Prostate gland (tissue), 2 donors: ENCODE data around the gene C1QTNF7. TPM values are rescaled to one million over a fixed set of nuclear protein-coding genes. Genes with fewer than 3 reads are reported as not detected.
A peak's percentile ranks its signal among the peaks of the same experiment; 100 is the strongest.

Experiments used
- DNase-seq: peaks from one replicate; pipeline ENCODE4 v3.0.0-alpha.2; 2019; ENCODE audit warnings: low spot score
- H3K27ac ChIP-seq, 2 donors: fragments of 200-600 bp; sonication (generic); 2 replicates each; pipeline ENCODE4 v1.5.1; 2017 to 2019
- H3K27me3 ChIP-seq: fragments of 200-600 bp; sonication (generic); replicated peaks from 2 replicates; pipeline ENCODE4 v1.5.1; 2019; ENCODE audit not compliant: insufficient read depth
- H3K36me3 ChIP-seq, 2 donors: fragments of 200-600 bp; sonication (generic); 1 replicate in 1 of 2; 2 replicates in 1 of 2; pipeline versions ENCODE4 v1.5.1 to v1.8.1; 2017 to 2019
- H3K4me1 ChIP-seq: fragments of 200-600 bp; sonication (generic); replicated peaks from 2 replicates; pipeline ENCODE4 v1.5.1; 2019
- H3K4me3 ChIP-seq, 2 donors: fragments of 200-600 bp; sonication (generic); 2 replicates each; pipeline ENCODE4 v1.5.1; 2017 to 2019
- H3K9me3 ChIP-seq: fragments of 200-600 bp; sonication (generic); 2 replicates; pipeline ENCODE4 v1.5.1; 2017
- POLR2A ChIP-seq: fragments of 450-650 bp; IDR thresholded peaks from one replicate; pipeline ENCODE4 v1.6.1; 2016; ENCODE audit warnings: antibody characterized with exemption, mild to moderate bottlenecking
- POLR2AphosphoS5 ChIP-seq: sonication (generic); formaldehyde crosslinking; IDR thresholded peaks from one replicate; pipeline ENCODE4 v1.6.1; 2017; ENCODE audit warnings: antibody characterized with exemption
- WGBS: methylation state at CpG from one replicate; pipeline ENCODE4 v1.1.5; 2018; 5-methylcytosine and 5-hydroxymethylcytosine counted together
- intact Hi-C: fragments of 100-400 bp; cut with DNase I; formaldehyde crosslinking; loops from one replicate; pipeline ENCODE4 v1.14.2; 2022
- total RNA-seq, 2 donors: library from RNA; depleted of rRNA; stranded (reverse); fragments of >200 nt; gene quantifications; one replicate each; pipeline ENCODE4 v1.1.0, GENCODE V29; 2016
- TF ChIP-seq, protein P1 (sequence below), 4 experiments: fragments of 200-600 bp in 2 of 4; fragments of 450-650 bp in 2 of 4; sonication (generic) in 2 of 4; IDR thresholded peaks; 1 replicate in 3 of 4; 2 replicates in 1 of 4; pipeline ENCODE4 v1.5.1; 2016 to 2019; ENCODE audit warnings: antibody characterized with exemption in 4 of 4, mild to moderate bottlenecking in 2 of 4, moderate library complexity in 2 of 4

The C1QTNF7 gene
- total RNA-seq, 2 donors from 2014 or later = 4.6 to 6.0 TPM

DNA sequence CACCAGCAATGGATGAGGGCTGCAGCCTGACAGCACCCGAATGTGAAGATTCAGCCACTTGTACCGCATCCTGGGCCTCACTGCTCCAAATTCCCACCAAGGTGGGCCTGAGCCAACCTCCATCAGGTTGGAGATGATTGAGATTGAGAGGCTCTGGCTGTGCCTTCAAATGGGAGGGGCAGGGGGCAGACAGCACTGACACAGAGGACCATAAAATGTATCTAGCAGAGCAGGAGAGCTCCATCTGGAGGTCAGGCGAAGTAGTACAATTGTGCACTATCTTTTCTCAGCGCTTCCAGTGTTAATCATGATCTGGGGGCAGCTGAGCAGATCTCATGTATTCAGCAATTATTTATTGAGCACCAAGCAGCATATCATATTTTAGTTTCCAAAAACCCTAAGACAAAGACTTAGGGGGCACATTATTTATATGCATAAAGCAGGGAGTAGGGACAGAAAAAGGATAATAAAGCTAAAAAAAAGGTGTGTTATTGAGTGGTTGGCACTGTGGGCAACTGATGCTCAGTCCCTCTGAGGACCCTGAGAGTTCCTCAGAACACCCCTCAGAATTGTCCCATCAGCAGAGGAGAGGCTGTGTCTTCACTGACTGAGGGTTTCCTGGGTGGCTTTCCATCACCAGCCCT is 31.6 kb upstream of the C1QTNF7 start:
- H3K36me3 ChIP-seq = no peaks in the 10 kb centered on the region
- intact Hi-C loops = loop anchor here (5.0 to 10.0 kb wide), 4 partner anchors 54 to 259 kb away; partner anchors contain the start of gene FBXL5
- no peak overlapping the region for H3K4me3 ChIP-seq
- H3K9me3 ChIP-seq = no peaks in the 10 kb centered on the region
- no peaks in the 10 kb centered on the region for H3K27me3 ChIP-seq
- no peak for DNase-seq
- 73% methylated on average over 4 of the region's 4 CpGs for WGBS
- TF ChIP-seq POLR2A (no peak), POLR2AphosphoS5 (no peak)
- TF ChIP-seq, protein P1, sequence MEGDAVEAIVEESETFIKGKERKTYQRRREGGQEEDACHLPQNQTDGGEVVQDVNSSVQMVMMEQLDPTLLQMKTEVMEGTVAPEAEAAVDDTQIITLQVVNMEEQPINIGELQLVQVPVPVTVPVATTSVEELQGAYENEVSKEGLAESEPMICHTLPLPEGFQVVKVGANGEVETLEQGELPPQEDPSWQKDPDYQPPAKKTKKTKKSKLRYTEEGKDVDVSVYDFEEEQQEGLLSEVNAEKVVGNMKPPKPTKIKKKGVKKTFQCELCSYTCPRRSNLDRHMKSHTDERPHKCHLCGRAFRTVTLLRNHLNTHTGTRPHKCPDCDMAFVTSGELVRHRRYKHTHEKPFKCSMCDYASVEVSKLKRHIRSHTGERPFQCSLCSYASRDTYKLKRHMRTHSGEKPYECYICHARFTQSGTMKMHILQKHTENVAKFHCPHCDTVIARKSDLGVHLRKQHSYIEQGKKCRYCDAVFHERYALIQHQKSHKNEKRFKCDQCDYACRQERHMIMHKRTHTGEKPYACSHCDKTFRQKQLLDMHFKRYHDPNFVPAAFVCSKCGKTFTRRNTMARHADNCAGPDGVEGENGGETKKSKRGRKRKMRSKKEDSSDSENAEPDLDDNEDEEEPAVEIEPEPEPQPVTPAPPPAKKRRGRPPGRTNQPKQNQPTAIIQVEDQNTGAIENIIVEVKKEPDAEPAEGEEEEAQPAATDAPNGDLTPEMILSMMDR (IDR thresholded peaks at IDR 0.05) = peak in 3 of 4 experiments; percentile 60 to 67 (median 64)
- H3K4me1 ChIP-seq = no peaks in the 10 kb centered on the region
- H3K27ac ChIP-seq = peak overlapping the region in 1 of 2 donors; percentile 21

DNA sequence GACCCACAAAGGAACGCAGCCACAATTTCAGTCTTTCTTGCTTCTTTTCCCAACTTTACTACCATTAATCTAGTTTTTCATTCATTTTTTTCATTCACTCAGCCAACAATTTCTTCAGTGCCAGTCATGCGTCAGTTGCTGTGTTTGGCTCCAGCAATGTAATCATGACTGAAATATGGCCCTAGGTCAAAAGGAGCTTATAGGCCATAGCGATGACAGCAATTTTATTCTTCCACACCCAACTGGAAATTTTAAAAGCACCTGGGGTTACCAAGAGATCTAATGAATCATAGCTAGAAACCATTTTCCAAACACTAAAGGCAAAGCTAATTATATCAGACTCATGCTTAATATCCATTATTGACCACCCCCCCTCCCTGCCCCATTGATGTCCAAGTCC is 29.8 kb upstream of the C1QTNF7 start:
- intact Hi-C loops = loop anchor here (5.0 to 10.0 kb wide), 4 partner anchors 56 to 257 kb away; partner anchors contain the start of gene FBXL5
- Histone ChIP-seq H3K4me1 (no peaks in the 10 kb centered on the region), H3K27ac (no peak overlapping the region), H3K36me3 (no peaks in the 10 kb centered on the region), H3K4me3 (no peak overlapping the region), H3K9me3 (no peaks in the 10 kb centered on the region), H3K27me3 (no peaks in the 10 kb centered on the region)
- no peak for TF ChIP-seq POLR2AphosphoS5
- TF ChIP-seq POLR2A = no peak
- TF ChIP-seq, protein P1 (IDR thresholded peaks at IDR 0.05) = no peak
- whole genome bisulfite sequencing = 64% methylated on average over 3 of the region's 3 CpGs
- DNase-seq = no peak

DNA sequence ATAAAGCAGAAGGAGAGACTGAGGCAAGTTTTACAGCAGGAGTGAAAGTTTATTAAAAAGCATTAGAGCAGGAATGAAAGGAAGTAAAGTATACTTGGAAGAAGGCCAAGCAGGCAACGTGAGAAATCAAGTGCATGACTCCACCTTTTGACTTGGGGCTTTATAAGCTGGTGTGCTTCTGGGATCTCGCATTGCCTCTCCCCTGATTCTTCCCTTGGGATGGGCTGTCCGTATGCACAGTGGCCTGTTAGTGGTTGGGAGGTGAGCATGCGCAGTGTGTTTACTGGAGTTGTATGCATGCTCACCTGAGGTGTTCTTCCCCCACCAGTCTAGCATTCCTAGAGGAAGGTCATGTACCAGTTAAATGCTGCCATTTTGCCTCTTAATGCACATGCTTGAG is 29.1 kb upstream of the C1QTNF7 start:
- Histone ChIP-seq H3K27ac (no peak overlapping the region), H3K36me3 (no peaks in the 10 kb centered on the region), H3K4me3 (no peak overlapping the region), H3K9me3 (no peaks in the 10 kb centered on the region), H3K27me3 (no peaks in the 10 kb centered on the region), H3K4me1 (no peaks in the 10 kb centered on the region)
- WGBS = 65% methylated on average over 4 of the region's 4 CpGs
- DNase-seq = no peak
- no peak for TF ChIP-seq POLR2AphosphoS5
- TF ChIP-seq POLR2A = no peak
- TF ChIP-seq, protein P1 (IDR thresholded peaks at IDR 0.05) = no peak
- intact Hi-C loops = loop anchor here (5.0 to 10.0 kb wide), 4 partner anchors 56 to 256 kb away; partner anchors contain the start of gene FBXL5

DNA sequence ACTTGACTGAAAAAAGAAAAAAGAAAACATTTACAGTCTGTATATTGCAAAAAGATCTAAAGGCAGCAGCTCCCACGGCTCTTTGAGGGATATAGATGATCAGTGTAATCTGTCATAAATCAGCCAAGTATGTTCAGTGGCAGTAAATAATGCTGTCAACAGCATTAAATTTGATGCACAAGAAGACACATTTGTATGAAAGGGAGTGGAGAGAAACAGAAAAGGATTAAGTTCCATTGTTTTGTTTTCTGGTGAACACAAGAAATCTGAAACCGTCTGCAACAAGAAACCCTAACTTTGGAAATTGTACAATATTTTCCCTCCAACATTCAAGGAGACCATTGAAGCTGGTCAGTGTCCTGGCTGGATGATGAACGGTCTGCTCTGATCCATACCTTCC is 27.6 kb upstream of the C1QTNF7 start:
- Histone ChIP-seq H3K4me3 (no peak overlapping the region), H3K27ac (no peak overlapping the region), H3K4me1 (no peaks in the 10 kb centered on the region), H3K9me3 (no peaks in the 10 kb centered on the region), H3K36me3 (no peaks in the 10 kb centered on the region), H3K27me3 (no peaks in the 10 kb centered on the region)
- WGBS = 72% methylated on average over 3 of the region's 3 CpGs
- intact Hi-C loops = no loop called here
- DNase-seq = no peak
- TF ChIP-seq, protein P1 (IDR thresholded peaks at IDR 0.05) = no peak
- TF ChIP-seq POLR2A (no peak), POLR2AphosphoS5 (no peak)
